ENCODE results near the gene DHRS11.

DHRS11 gene

GRCh38 chr17:36627101-36627500 is 35.4 kb downstream of the DHRS11 start:
- H4K20me1 ChIP-seq (ENCODE audit: insufficient read depth), result no peaks in the 10 kb centered on the region
- H3K27me3 ChIP-seq (ENCODE audit: insufficient read depth, low read depth), result no peaks in the 10 kb centered on the region
- no peak for TF ChIP-seq CTCF (conservative IDR thresholded peaks at IDR 0.05; ENCODE audit: low read depth, low read length)
- H3K79me2 ChIP-seq (ENCODE audit: insufficient read depth, low read depth), result no peaks in the 10 kb centered on the region
- no peak overlapping the region for H3K27ac ChIP-seq
- no peak overlapping the region for H3K9ac ChIP-seq
- no peak overlapping the region for H3K4me2 ChIP-seq
- no peak overlapping the region for H2AFZ ChIP-seq (ENCODE audit: low read depth)
- H3K4me3 ChIP-seq (IDR thresholded peaks at IDR 0.05; ENCODE audit: insufficient read depth, low read depth, low read length), result no peak overlapping the region
- H3K4me1 ChIP-seq (ENCODE audit: low read depth, poor library complexity, severe bottlenecking), result no peaks in the 10 kb centered on the region
- H3K36me3 ChIP-seq (ENCODE audit: insufficient read depth), result no peaks in the 10 kb centered on the region

- Histone ChIP-seq H4K20me1 (ENCODE audit: insufficient read depth) (no peaks in the 10 kb centered on the region), H3K4me1 (ENCODE audit: low read depth, poor library complexity, severe bottlenecking) (no peaks in the 10 kb centered on the region), H3K27ac (no peak overlapping the region), H3K79me2 (ENCODE audit: insufficient read depth, low read depth) (no peaks in the 10 kb centered on the region), H3K4me2 (no peak overlapping the region), H2AFZ (ENCODE audit: low read depth) (no peak overlapping the region), H3K36me3 (ENCODE audit: insufficient read depth) (no peaks in the 10 kb centered on the region), H3K4me3 (IDR thresholded peaks at IDR 0.05; ENCODE audit: insufficient read depth, low read depth, low read length) (no peak overlapping the region), H3K27me3 (ENCODE audit: insufficient read depth, low read depth) (no peaks in the 10 kb centered on the region), H3K9ac (no peak overlapping the region)
- TF ChIP-seq CTCF (conservative IDR thresholded peaks at IDR 0.05; ENCODE audit: low read depth, low read length), result no peak
Observed at GRCh38 chr17:36628576-36628975, 36.9 kb downstream of the DHRS11 start.

- H4K20me1 ChIP-seq (ENCODE audit: insufficient read depth), result no peaks in the 10 kb centered on the region
- H3K4me2 ChIP-seq, result no peak overlapping the region
- TF ChIP-seq CTCF (conservative IDR thresholded peaks at IDR 0.05; ENCODE audit: low read depth, low read length), result peak; percentile 97
Observed at GRCh38 chr17:36629252-36629847, 37.7 kb downstream of the DHRS11 start.

GRCh38 chr17:36629970-36630502 is 38.4 kb downstream of the DHRS11 start:
- no peak for TF ChIP-seq CTCF (conservative IDR thresholded peaks at IDR 0.05; ENCODE audit: low read depth, low read length)
- no peaks in the 10 kb centered on the region for H3K4me1 ChIP-seq (ENCODE audit: low read depth, poor library complexity, severe bottlenecking)
- H4K20me1 ChIP-seq (ENCODE audit: insufficient read depth), result no peaks in the 10 kb centered on the region
- H2AFZ ChIP-seq (ENCODE audit: low read depth), result no peak overlapping the region
- no peak overlapping the region for H3K27ac ChIP-seq
- no peaks in the 10 kb centered on the region for H3K79me2 ChIP-seq (ENCODE audit: insufficient read depth, low read depth)
- H3K9ac ChIP-seq, result no peak overlapping the region
- no peaks in the 10 kb centered on the region for H3K27me3 ChIP-seq (ENCODE audit: insufficient read depth, low read depth)
- H3K4me3 ChIP-seq (IDR thresholded peaks at IDR 0.05; ENCODE audit: insufficient read depth, low read depth, low read length), result no peak overlapping the region
- no peak overlapping the region for H3K4me2 ChIP-seq
- no peaks in the 10 kb centered on the region for H3K36me3 ChIP-seq (ENCODE audit: insufficient read depth)

More at GRCh38 chr17:36629252-36629847, 37.7 kb downstream of the DHRS11 start:
- Histone ChIP-seq H2AFZ (ENCODE audit: low read depth) (no peak overlapping the region), H3K4me3 (IDR thresholded peaks at IDR 0.05; ENCODE audit: insufficient read depth, low read depth, low read length) (no peak overlapping the region), H3K4me1 (ENCODE audit: low read depth, poor library complexity, severe bottlenecking) (no peaks in the 10 kb centered on the region), H3K79me2 (ENCODE audit: insufficient read depth, low read depth) (no peaks in the 10 kb centered on the region), H3K9ac (no peak overlapping the region), H3K27ac (no peak overlapping the region), H3K27me3 (ENCODE audit: insufficient read depth, low read depth) (no peaks in the 10 kb centered on the region), H3K36me3 (ENCODE audit: insufficient read depth) (no peaks in the 10 kb centered on the region)

Measured in KMS-11 (cell line).